ENCODE measurements around the gene LRRC61.

The LRRC61 gene

DNA sequence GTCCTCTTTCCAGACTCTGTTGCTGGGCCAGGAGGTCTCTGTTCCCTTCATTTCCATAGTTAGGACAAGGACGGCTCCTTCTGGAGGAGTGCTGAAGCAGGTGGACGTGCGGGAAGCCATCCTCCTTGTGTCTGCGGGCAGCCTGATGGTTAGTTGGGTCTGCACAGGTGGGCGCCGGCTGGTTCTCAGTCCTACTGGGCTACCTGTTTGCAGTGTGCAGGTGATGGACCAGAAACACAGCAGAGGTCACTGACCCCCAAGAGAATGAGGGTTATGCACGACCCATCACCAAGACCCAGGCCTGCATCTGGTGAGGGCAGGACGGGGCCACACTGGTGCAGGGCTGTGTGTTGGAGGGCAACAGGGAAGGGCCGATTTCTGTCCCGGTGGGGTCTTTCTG lies 10.5 kb downstream of the LRRC61 start:
- DNase-seq, result no peak

GRCh38 chr7:150334108-150334507 lies 11.0 kb downstream of the LRRC61 start:
- no peak for DNase-seq

- no peak for DNase-seq
These were observed 12.1 kb downstream of the LRRC61 start for GRCh38 chr7:150335108-150335773.

GRCh38 chr7:150335774-150336112 lies 12.6 kb downstream of the LRRC61 start:
- DNase-seq, result no peak

- DNase-seq, result no peak
These were observed 13.6 kb downstream of the LRRC61 start for GRCh38 chr7:150336746-150337145.

DNA sequence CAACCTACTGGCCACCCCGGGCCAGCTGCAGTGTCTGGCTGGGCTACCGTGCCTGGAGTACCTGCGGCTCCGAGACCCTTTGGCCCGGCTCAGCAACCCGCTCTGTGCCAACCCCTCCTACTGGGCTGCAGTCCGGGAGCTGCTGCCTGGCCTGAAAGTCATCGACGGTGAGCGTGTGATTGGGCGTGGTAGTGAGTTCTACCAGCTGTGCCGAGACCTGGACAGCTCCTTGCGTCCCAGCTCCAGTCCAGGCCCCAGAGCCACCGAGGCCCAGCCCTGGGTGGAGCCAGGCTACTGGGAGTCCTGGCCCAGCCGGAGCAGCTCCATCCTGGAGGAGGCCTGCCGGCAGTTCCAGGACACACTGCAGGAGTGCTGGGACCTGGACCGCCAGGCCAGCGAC lies 14.0 kb downstream of the LRRC61 start:
- no peak for DNase-seq

- no peak for DNase-seq
These were observed 14.5 kb downstream of the LRRC61 start for GRCh38 chr7:150337659-150338081.

GRCh38 chr7:150338166-150338829 lies 15.1 kb downstream of the LRRC61 start:
- DNase-seq, result no peak

GRCh38 chr7:150339409-150339809 lies 16.3 kb downstream of the LRRC61 start:
- DNase-seq, result peak; percentile 43

- peak; percentile 60 for DNase-seq
These were observed 17.0 kb downstream of the LRRC61 start for GRCh38 chr7:150340024-150340749.

DNA sequence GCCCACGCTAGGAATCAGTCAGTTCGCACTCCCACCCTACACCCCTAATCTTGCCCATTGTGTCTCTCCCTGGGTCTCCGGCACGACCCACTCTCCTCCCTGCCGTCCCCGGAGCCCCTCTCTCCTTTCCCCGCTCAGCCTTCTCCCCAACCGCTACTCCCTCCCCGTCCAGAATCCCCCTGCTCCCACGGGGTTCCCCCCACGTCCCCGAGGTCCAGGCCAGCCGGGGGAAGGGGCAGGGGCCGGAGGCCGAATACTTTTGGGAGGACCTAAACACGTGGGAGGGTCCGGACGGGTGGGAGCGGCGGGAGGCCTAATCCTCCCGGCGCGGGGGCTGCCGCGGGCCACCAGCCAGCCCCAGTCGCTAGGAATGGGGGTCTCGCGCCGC lies 17.7 kb downstream of the LRRC61 start:
- DNase-seq, result no peak

DNA sequence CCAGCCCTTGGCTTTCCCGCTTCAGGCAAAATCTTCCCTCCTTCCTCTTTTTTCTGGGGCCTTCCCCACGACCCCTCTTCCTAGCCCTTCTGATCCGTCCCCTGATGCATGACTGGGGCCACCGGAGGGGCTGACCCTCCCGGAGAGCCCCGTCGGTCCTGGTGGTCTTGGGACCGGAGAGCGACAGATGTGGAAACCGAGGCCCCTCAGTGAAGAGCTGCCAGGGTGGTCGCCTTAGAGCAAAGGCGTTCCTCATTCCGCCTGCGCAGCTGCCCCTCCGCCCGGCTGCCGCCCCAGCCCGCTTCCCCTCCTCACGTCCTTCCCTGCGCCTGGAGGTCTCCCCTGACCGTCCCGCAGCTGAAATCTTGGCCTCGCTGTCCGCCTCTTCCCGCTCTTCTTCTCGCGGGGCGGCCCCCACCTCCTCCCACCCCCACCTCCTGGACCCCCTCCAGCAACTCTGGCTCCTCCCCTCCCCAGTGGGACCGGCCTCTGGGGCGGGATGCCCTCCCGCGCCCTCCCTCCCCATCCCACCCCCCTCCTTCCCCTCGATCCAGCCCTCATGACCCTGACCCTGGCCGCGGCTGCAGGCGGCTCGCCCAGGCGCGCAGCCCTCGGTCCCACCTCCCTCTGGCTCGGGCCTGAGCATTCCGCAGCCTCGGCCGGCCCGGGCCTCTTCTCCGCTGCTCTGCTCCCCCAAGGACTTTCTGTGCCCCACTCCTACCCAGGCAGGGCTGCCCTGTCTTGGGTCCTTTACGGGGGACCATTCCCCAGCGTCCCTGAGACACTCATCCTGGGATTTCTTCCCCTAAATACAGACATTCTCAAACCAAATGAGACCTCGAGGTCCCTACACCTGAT lies 18.3 kb downstream of the LRRC61 start, which contains the start of gene RARRES2:
TSS of gene RARRES2 (minus strand) at position 367 of the 858 bp plus-strand sequence. CDS start 1,020 bp downstream, outside the sequence.
- no peak for DNase-seq

DNA sequence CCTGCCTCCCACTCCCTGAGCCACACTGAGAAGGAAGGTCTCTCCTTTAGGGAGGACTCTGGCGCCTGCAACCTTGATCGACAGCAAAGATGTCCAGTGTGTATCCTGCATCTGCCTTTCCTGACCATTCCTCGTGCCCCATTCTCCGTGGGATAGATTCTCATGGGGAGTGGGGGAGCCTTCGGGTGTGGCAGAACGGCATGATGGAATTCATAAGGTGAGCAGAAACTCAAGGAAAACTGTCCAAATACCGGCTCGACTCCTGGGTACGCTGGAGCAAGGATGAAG lies 18.9 kb downstream of the LRRC61 start:
- DNase-seq, result no peak

GRCh38 chr7:150343225-150343624 lies 20.1 kb downstream of the LRRC61 start:
- DNase-seq, result no peak

GRCh38 chr7:150344299-150344698 lies 21.1 kb downstream of the LRRC61 start:
- no peak for DNase-seq

DNA sequence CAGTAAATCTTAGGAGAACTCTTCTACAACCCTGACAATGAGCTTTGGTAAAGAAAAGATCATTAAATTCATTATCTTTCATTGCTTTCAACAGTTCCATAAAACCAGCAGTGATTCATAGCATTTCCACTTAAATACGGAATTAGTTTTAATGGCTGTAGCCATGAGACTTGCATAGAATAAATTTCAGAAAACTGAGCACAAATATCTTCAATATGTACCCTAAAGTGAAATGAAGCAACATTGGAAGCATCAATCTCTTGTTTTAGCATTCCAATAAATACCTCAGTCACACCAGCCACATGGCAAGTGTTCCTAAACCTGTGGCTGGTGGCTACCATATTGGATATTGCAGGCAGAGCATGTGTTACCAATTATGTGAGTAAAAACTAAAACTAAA lies 21.9 kb downstream of the LRRC61 start:
- DNase-seq, result no peak

DNA sequence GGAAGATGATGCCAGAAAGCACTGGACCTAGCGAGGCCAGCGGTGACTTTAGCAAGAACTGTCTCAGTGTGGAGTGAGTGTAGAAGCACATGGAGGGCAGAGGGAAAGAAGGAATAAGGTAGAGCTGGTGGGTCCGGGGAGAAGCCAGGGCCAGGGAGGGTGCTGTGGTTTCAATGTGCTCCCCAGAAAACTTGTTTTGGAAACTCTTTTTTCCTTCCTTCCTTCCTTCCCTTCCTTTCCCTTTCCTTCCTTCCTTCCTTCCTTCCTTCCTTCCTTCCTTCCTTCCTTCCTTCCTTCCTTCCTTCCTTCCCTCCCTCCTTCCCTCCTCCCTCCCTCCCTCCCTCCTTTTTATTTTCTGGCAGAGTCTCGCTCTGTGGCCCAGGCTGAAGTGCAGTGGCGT lies 23.8 kb downstream of the LRRC61 start:
- no peak for DNase-seq

DNA sequence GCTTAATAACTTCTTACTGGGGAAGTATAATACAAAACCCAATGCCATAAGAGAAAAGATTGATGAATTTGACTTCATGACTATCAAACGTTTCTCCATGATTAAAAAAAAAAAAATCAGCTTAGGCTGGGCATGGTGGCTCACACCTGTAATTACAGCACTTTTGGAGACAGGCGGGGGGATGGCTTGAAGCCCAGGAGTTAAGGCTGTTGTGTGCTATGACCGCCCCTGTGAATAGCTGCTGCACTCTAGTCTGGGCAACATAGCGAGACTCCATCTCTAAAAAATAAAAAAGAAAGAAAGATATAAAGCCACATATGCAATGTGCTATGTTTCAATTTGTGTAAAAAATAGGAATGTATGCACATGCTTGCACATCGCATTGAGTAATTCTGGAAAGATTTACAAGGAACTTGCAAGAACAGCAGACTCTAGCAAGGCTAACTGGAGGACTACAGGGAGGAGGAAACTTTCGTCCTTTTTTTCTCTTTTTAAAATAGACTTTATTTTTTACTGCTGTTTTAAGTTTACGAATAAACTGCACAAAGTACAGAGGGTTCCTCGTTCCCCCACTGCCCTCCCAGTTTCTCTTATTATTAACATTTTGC lies 28.5 kb downstream of the LRRC61 start:
- no peak for DNase-seq

- no peak for DNase-seq
These were observed 32.5 kb downstream of the LRRC61 start for GRCh38 chr7:150355666-150356059.

DNA sequence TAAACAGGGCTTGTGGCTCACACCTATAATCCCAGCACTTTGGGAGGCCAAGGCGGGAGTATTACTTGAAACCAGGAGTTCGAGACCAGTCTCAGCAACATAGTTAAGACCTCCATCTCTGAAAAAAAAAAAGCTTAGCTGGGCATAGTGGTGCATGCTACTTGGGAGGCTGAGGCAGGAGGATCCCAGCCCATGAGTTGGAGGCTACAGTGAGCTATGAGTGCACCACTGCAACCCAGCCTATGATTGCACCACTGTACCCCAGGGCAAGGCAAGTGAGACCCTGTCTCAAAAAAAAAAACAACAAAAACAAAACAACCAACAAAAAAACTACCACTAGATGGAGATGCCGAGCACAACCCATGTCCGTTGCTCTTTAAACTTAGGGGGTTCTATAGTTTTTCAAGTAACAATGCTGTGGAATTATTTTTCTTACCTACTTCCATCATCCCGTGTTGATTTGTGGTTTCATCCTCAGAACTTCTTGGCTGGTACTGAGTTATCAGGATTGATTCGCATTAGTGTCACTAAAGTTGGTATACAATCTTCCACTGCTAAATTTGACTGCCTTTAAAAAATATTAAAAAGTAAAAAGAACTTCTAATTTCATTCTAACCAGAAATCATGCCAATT lies 33.2 kb downstream of the LRRC61 start:
- peak; percentile 77 for DNase-seq

- peak; percentile 80 for DNase-seq
These were observed 34.1 kb downstream of the LRRC61 start for GRCh38 chr7:150357270-150357669.

DNA sequence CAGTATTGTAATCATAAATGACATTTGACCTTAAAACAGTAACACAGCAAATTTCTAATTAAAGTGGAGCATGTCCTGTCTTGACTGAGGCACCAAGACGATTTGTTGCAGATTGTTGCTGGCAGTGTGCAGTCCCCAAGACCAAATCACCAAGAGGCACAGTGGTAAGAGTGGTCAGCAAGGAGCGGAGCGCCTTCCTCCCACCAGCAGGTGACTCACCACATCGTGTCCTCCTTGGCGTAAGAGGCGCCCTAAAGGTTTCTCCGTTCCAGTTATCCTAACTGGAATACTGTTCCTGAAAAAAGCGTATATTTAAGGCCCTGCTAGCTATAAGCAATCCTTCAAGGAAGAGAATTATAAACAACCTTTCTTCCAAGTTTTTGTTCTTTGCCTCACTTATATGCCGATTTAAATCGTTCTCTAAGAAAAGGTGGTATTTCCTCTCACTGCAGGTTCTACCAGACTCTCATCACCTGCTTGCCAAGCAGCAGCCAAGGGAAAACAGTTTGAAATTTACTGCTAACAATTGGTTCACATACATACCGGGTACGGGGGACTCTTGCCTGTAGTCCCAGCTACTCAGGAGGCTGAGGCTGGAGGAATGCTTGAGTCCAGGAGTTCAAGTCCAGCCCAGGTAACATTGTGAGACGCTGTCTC lies 34.7 kb downstream of the LRRC61 start:
- DNase-seq, result no peak

Data from hematopoietic multipotent progenitor cell treated with erythropoietin and hydrocortisone succinate and interleukin-3 and kit ligand, for 4 days (in vitro differentiated cells).